HFFc6 (cell line): ENCODE results near the gene NCOR2. TPM values are rescaled to one million over a fixed set of nuclear protein-coding genes. Genes with fewer than 3 reads are reported as not detected.

ENCODE experiments used
- DNase-seq: peaks from one replicate; pipeline ENCODE4 v3.0.0-alpha.2; 2018
- H3K27ac Mint-ChIP-seq: 2 replicates; pipeline ENCODE4 v1.8.0; 2020; ENCODE audit warnings: mild to moderate bottlenecking, mixed read lengths
- H3K27me3 Mint-ChIP-seq: 2 replicates; pipeline ENCODE4 v1.8.0; 2021; ENCODE audit warnings: mild to moderate bottlenecking, moderate library complexity, mixed read lengths; ENCODE audit not compliant: insufficient read depth
- H3K36me3 Mint-ChIP-seq: 2 replicates; pipeline ENCODE4 v1.8.0; 2021; ENCODE audit warnings: low read depth, mixed read lengths
- H3K4me1 Mint-ChIP-seq: 2 replicates; pipeline ENCODE4 v1.8.0; 2020; ENCODE audit warnings: low read depth, mixed read lengths
- H3K4me3 Mint-ChIP-seq: 2 replicates; pipeline ENCODE4 v1.8.0; 2020; ENCODE audit warnings: mild to moderate bottlenecking, moderate library complexity, mixed read lengths
- H3K9me3 Mint-ChIP-seq: 2 replicates; pipeline ENCODE4 v1.8.0; 2020; ENCODE audit warnings: mild to moderate bottlenecking, mixed read lengths
- CTCF ChIP-seq: fragments of 200-600 bp; sonication (generic); IDR thresholded peaks from 2 replicates; pipeline ENCODE4 v1.5.0; 2021; ENCODE audit warnings: antibody characterized with exemption, mild to moderate bottlenecking
- total RNA-seq, 6 experiments: library from RNA; stranded (reverse); fragmentation: NEBNext Ultra II Directional; extraction: Animal tissue kit (Norgen Biotek cat#: 25700); gene quantifications; 2 replicates in 1 of 6; 3 replicates in 5 of 6; pipeline ENCODE4 v1.2.3, GENCODE V29; 2021

NCOR2 gene
- total RNA-seq, 6 experiments from 2014 or later = 237 to 249 (median 240) TPM

- no peak for DNase-seq
- H3K4me3 Mint-ChIP-seq = no peak overlapping the region
- H3K27me3 Mint-ChIP-seq = no peaks in the 10 kb centered on the region
- peaks cover 15% of the 10 kb centered on the region for H3K9me3 Mint-ChIP-seq
- TF ChIP-seq CTCF = no peak; the same call in 1 of the 2 replicates
- H3K4me1 Mint-ChIP-seq = no peaks in the 10 kb centered on the region
- no peak overlapping the region for H3K27ac Mint-ChIP-seq
- H3K36me3 Mint-ChIP-seq = peaks cover 14% of the 10 kb centered on the region
These were observed 11.0 kb upstream of the NCOR2 start for GRCh38 chr12:124578445-124578844.

- no peak overlapping the region for H3K4me3 Mint-ChIP-seq
- H3K9me3 Mint-ChIP-seq = peaks cover 15% of the 10 kb centered on the region
- TF ChIP-seq CTCF = no peak
- H3K36me3 Mint-ChIP-seq = peaks cover 14% of the 10 kb centered on the region
- H3K27me3 Mint-ChIP-seq = no peaks in the 10 kb centered on the region
- DNase-seq = no peak
- H3K4me1 Mint-ChIP-seq = no peaks in the 10 kb centered on the region
- H3K27ac Mint-ChIP-seq = no peak overlapping the region
These were observed 10.6 kb upstream of the NCOR2 start for GRCh38 chr12:124577986-124578385.

- no peak for DNase-seq
- H3K9me3 Mint-ChIP-seq = peaks cover 15% of the 10 kb centered on the region
- H3K4me3 Mint-ChIP-seq = no peak overlapping the region
- H3K27ac Mint-ChIP-seq = no peak overlapping the region
- no peaks in the 10 kb centered on the region for H3K4me1 Mint-ChIP-seq
- peaks cover 14% of the 10 kb centered on the region for H3K36me3 Mint-ChIP-seq
- TF ChIP-seq CTCF = no peak
- 0 out of 2 replicates have a peak, but pooled peaks cover 1% of the 10 kb centered on the region for H3K27me3 Mint-ChIP-seq
These were observed 10.0 kb upstream of the NCOR2 start for GRCh38 chr12:124577374-124577773.

- TF ChIP-seq CTCF = no peak
- 0 out of 2 replicates have a peak, but pooled peaks cover 1% of the 10 kb centered on the region for H3K27me3 Mint-ChIP-seq
- no peaks in the 10 kb centered on the region for H3K4me1 Mint-ChIP-seq
- peaks cover 15% of the 10 kb centered on the region for H3K9me3 Mint-ChIP-seq
- DNase-seq = no peak
- H3K27ac Mint-ChIP-seq = no peak overlapping the region
- peaks cover 14% of the 10 kb centered on the region for H3K36me3 Mint-ChIP-seq
- H3K4me3 Mint-ChIP-seq = no peak overlapping the region
These were observed 8.7 kb upstream of the NCOR2 start for GRCh38 chr12:124576061-124576650.

- Mint-ChIP-seq H3K27ac (no peak overlapping the region), H3K4me1 (no peaks in the 10 kb centered on the region), H3K36me3 (no peaks in the 10 kb centered on the region), H3K4me3 (no peak overlapping the region), H3K27me3 (0 out of 2 replicates have a peak, but pooled peaks cover 1% of the 10 kb centered on the region), H3K9me3 (no peaks in the 10 kb centered on the region; the same call in none of the 2 replicates)
- no peak for DNase-seq
- no peak for TF ChIP-seq CTCF
These were observed 6.7 kb upstream of the NCOR2 start for GRCh38 chr12:124573839-124574786.
